ENCODE measurements around the gene TMEM8B. TPM values are rescaled to one million over a fixed set of nuclear protein-coding genes. Genes with fewer than 3 reads are reported as not detected.
"Not testable (repeated sequence)": the region's sequence is repeated elsewhere in the genome, so short reads cannot be mapped to it uniquely, and the experiment has no call there.

The TMEM8B gene
- total RNA-seq, 1 donor = 1.1 TPM

- no peak for DNase-seq (ENCODE audit: low read depth in 2 of 3, low spot score in 2 of 3)
Observed at GRCh38 chr9:35862328-35862727, 33.3 kb downstream of the TMEM8B start.

GRCh38 chr9:35863583-35863982 lies 34.6 kb downstream of the TMEM8B start:
- no peak for DNase-seq (ENCODE audit: low read depth in 2 of 3, low spot score in 2 of 3)

- DNase-seq (ENCODE audit: low read depth in 2 of 3, low spot score in 2 of 3) = no peak
Observed at GRCh38 chr9:35864695-35865255, 35.7 kb downstream of the TMEM8B start.

- no peak for DNase-seq (ENCODE audit: low read depth in 2 of 3, low spot score in 2 of 3)
Observed at GRCh38 chr9:35867538-35867937, 38.5 kb downstream of the TMEM8B start.

GRCh38 chr9:35868933-35869332 lies 39.9 kb downstream of the TMEM8B start:
- DNase-seq (ENCODE audit: low read depth in 2 of 3, low spot score in 2 of 3) = no peak

GRCh38 chr9:35869621-35870216 lies 40.7 kb downstream of the TMEM8B start:
- DNase-seq (ENCODE audit: low read depth in 2 of 3, low spot score in 2 of 3) = no peak

GRCh38 chr9:35870351-35870923 lies 41.4 kb downstream of the TMEM8B start, which contains the start of gene OR13J1:
Gene OR13J1, minus strand, starts transcription at chr9:35870401. Its CDS starts 0 bp downstream, at chr9:35870401.
- no peak for DNase-seq (ENCODE audit: low read depth in 2 of 3, low spot score in 2 of 3)

GRCh38 chr9:35871545-35871944 lies 42.5 kb downstream of the TMEM8B start:
- no peak for DNase-seq (ENCODE audit: low read depth in 2 of 3, low spot score in 2 of 3)

GRCh38 chr9:35872505-35872904 lies 43.5 kb downstream of the TMEM8B start:
- DNase-seq (ENCODE audit: low read depth in 2 of 3, low spot score in 2 of 3) = no peak

GRCh38 chr9:35882263-35882848 lies 53.3 kb downstream of the TMEM8B start:
- peak; percentile 61 to 63 (median 62) for DNase-seq (ENCODE audit: low read depth in 2 of 3, low spot score in 2 of 3)

- DNase-seq (ENCODE audit: low read depth in 2 of 3, low spot score in 2 of 3) = no peak
Observed at GRCh38 chr9:35882996-35883395, 54.0 kb downstream of the TMEM8B start.

GRCh38 chr9:35884908-35885307 lies 55.9 kb downstream of the TMEM8B start:
- not testable (repeated sequence) for DNase-seq (ENCODE audit: low read depth in 2 of 3, low spot score in 2 of 3)

- no peak for DNase-seq (ENCODE audit: low read depth in 2 of 3, low spot score in 2 of 3)
Observed at GRCh38 chr9:35891646-35892045, 62.6 kb downstream of the TMEM8B start.

- no peak for DNase-seq (ENCODE audit: low read depth in 2 of 3, low spot score in 2 of 3)
Observed at GRCh38 chr9:35892051-35892450, 63.0 kb downstream of the TMEM8B start.

- DNase-seq (ENCODE audit: low read depth in 2 of 3, low spot score in 2 of 3) = no peak
Observed at GRCh38 chr9:35896570-35896969, 67.5 kb downstream of the TMEM8B start.

- DNase-seq (ENCODE audit: low read depth in 2 of 3, low spot score in 2 of 3) = not testable (repeated sequence)
Observed at GRCh38 chr9:35897376-35898099, 68.5 kb downstream of the TMEM8B start.

GRCh38 chr9:35898337-35898736 lies 69.3 kb downstream of the TMEM8B start:
- no peak for DNase-seq (ENCODE audit: low read depth in 2 of 3, low spot score in 2 of 3)

GRCh38 chr9:35899021-35899420 lies 70.0 kb downstream of the TMEM8B start:
- DNase-seq (ENCODE audit: low read depth in 2 of 3, low spot score in 2 of 3) = no peak

GRCh38 chr9:35903049-35903448 lies 74.0 kb downstream of the TMEM8B start:
- DNase-seq (ENCODE audit: low read depth in 2 of 3, low spot score in 2 of 3) = peak; percentile 39 to 67 (median 43)

- no peak for DNase-seq (ENCODE audit: low read depth in 2 of 3, low spot score in 2 of 3)
Observed at GRCh38 chr9:35904338-35904737, 75.3 kb downstream of the TMEM8B start.

GRCh38 chr9:35905051-35905781 lies 76.2 kb downstream of the TMEM8B start:
- DNase-seq (ENCODE audit: low read depth in 2 of 3, low spot score in 2 of 3) = no peak
